Measurements from ENCODE around the gene FOXP1.

DNA sequence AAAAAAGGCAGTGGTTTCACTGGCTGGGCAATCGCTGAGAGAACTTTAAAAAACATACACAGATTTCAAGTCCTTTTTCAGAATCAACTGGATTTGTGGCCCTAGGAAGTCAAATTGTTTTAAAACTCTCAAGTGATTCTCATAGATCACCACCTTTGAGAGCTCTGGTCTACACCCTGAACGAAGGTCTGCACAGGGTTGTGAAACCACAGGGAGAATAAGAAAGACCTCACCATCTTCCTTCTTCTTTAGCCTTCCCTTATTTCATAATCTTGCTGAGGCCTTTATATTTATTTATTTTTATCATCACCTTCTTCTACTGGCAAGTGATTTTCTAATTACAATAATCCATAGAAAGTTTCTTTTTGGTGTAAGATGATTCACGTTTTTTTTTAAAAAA, 58.1 kb downstream of the FOXP1 start:
- TF ChIP-seq POLR2A (IDR thresholded peaks at IDR 0.05): no peak
- TF ChIP-seq, protein P1, sequence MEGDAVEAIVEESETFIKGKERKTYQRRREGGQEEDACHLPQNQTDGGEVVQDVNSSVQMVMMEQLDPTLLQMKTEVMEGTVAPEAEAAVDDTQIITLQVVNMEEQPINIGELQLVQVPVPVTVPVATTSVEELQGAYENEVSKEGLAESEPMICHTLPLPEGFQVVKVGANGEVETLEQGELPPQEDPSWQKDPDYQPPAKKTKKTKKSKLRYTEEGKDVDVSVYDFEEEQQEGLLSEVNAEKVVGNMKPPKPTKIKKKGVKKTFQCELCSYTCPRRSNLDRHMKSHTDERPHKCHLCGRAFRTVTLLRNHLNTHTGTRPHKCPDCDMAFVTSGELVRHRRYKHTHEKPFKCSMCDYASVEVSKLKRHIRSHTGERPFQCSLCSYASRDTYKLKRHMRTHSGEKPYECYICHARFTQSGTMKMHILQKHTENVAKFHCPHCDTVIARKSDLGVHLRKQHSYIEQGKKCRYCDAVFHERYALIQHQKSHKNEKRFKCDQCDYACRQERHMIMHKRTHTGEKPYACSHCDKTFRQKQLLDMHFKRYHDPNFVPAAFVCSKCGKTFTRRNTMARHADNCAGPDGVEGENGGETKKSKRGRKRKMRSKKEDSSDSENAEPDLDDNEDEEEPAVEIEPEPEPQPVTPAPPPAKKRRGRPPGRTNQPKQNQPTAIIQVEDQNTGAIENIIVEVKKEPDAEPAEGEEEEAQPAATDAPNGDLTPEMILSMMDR (IDR thresholded peaks at IDR 0.05): no peak
- no peak for TF ChIP-seq EP300 (IDR thresholded peaks at IDR 0.05)
- TF ChIP-seq POLR2AphosphoS5 (IDR thresholded peaks at IDR 0.05): no peak
